ENCODE data around the gene KLHL35. TPM values are rescaled to one million over a fixed set of nuclear protein-coding genes. Genes with fewer than 3 reads are reported as not detected.

Gene KLHL35
- polyA plus RNA-seq (2012; ENCODE audit: insufficient read depth, insufficient read length), result 14.0 TPM

- DNase-seq (ENCODE audit: low read depth, low spot score), result no peak
- no peak within 1 kb of the TSS for H3K4me3 ChIP-seq (ENCODE audit: low read length)
These were observed at the start of gene KLHL35 for GRCh38 chr11:75432911-75433321. TSS of gene KLHL35 (minus strand) at chr11:75433203. CDS start at chr11:75430629, 2,574 bp downstream.

- no peak for DNase-seq (ENCODE audit: low read depth, low spot score)
- no peak overlapping the region for H3K4me3 ChIP-seq (ENCODE audit: low read length)
These were observed 49.1 kb upstream of the KLHL35 start for GRCh38 chr11:75481922-75482606.

GRCh38 chr11:75481223-75481921, 48.4 kb upstream of the KLHL35 start:
- no peak overlapping the region for H3K4me3 ChIP-seq (ENCODE audit: low read length)
- no peak for DNase-seq (ENCODE audit: low read depth, low spot score)

- DNase-seq (ENCODE audit: low read depth, low spot score), result no peak
- no peak overlapping the region for H3K4me3 ChIP-seq (ENCODE audit: low read length)
These were observed 47.5 kb upstream of the KLHL35 start for GRCh38 chr11:75480185-75481175.

- DNase-seq (ENCODE audit: low read depth, low spot score), result no peak
- H3K4me3 ChIP-seq (ENCODE audit: low read length), result no peak overlapping the region
These were observed 46.7 kb upstream of the KLHL35 start for GRCh38 chr11:75479597-75480145.

- H3K4me3 ChIP-seq (ENCODE audit: low read length), result no peak overlapping the region
- DNase-seq (ENCODE audit: low read depth, low spot score), result no peak
These were observed 46.0 kb upstream of the KLHL35 start for GRCh38 chr11:75478783-75479596.

GRCh38 chr11:75477614-75477935, 44.6 kb upstream of the KLHL35 start:
- no peak for DNase-seq (ENCODE audit: low read depth, low spot score)
- no peak overlapping the region for H3K4me3 ChIP-seq (ENCODE audit: low read length)

- H3K4me3 ChIP-seq (ENCODE audit: low read length), result no peak overlapping the region
- DNase-seq (ENCODE audit: low read depth, low spot score), result no peak
These were observed 44.0 kb upstream of the KLHL35 start for GRCh38 chr11:75476739-75477613.

GRCh38 chr11:75475767-75476650, 43.0 kb upstream of the KLHL35 start:
- DNase-seq (ENCODE audit: low read depth, low spot score), result peak; percentile 29
- no peak overlapping the region; the same call in 1 of the 2 replicates for H3K4me3 ChIP-seq (ENCODE audit: low read length)

GRCh38 chr11:75474878-75475766, 42.1 kb upstream of the KLHL35 start:
- H3K4me3 ChIP-seq (ENCODE audit: low read length), result peak overlapping the region; percentile 32
- peak; percentile 78 for DNase-seq (ENCODE audit: low read depth, low spot score)

GRCh38 chr11:75474240-75474639, 41.2 kb upstream of the KLHL35 start:
- H3K4me3 ChIP-seq (ENCODE audit: low read length), result no peak overlapping the region
- no peak for DNase-seq (ENCODE audit: low read depth, low spot score)

GRCh38 chr11:75473684-75474083, 40.7 kb upstream of the KLHL35 start:
- DNase-seq (ENCODE audit: low read depth, low spot score), result no peak
- H3K4me3 ChIP-seq (ENCODE audit: low read length), result no peak overlapping the region

GRCh38 chr11:75472081-75472732, 39.2 kb upstream of the KLHL35 start:
- no peak for DNase-seq (ENCODE audit: low read depth, low spot score)
- H3K4me3 ChIP-seq (ENCODE audit: low read length), result no peak overlapping the region

GRCh38 chr11:75471176-75471973, 38.4 kb upstream of the KLHL35 start:
- no peak overlapping the region for H3K4me3 ChIP-seq (ENCODE audit: low read length)
- no peak for DNase-seq (ENCODE audit: low read depth, low spot score)

Measured in Jurkat, Clone E6-1 (cell line).